Measurements from ENCODE around the gene C1QTNF12. TPM values are rescaled to one million over a fixed set of nuclear protein-coding genes. Genes with fewer than 3 reads are reported as not detected.

Gene C1QTNF12
- total RNA-seq, 4 donors from 2014 or later = 3.1 to 8.2 TPM; not detected in 2

GRCh38 chr1:1242461-1243265 is 3.9 kb downstream of the C1QTNF12 start:
- Histone ChIP-seq H3K4me1 (peaks cover 0 to 10% of the 10 kb centered on the region in 2 donors), H3K9me3 (no peaks in the 10 kb centered on the region), H3K27me3 (peaks cover 0 to 12% of the 10 kb centered on the region in 2 donors), H3K4me3 (no peak overlapping the region), H3K36me3 (no peaks in the 10 kb centered on the region), H3K27ac (no peak overlapping the region)
- intact Hi-C loops (cut with DNase I; ENCODE audit: low total_unique reads) = no loop called here
- no peak for DNase-seq
- TF ChIP-seq CTCF (IDR thresholded peaks at IDR 0.05) = no peak

- Histone ChIP-seq H3K4me1 (peaks cover 0 to 14% of the 10 kb centered on the region in 2 donors), H3K27ac (no peak overlapping the region), H3K4me3 (no peak overlapping the region), H3K36me3 (no peaks in the 10 kb centered on the region), H3K9me3 (no peaks in the 10 kb centered on the region), H3K27me3 (peaks cover 0 to 4% of the 10 kb centered on the region in 2 donors)
- intact Hi-C loops (cut with DNase I; ENCODE audit: low total_unique reads) = no loop called here
- no peak for DNase-seq
- TF ChIP-seq CTCF (IDR thresholded peaks at IDR 0.05) (no peak), POLR2A (IDR thresholded peaks at IDR 0.05) (no peak)
Observed at GRCh38 chr1:1241588-1242219, 4.8 kb downstream of the C1QTNF12 start.

- H3K4me1 ChIP-seq = peaks cover 0 to 9% of the 10 kb centered on the region in 2 donors
- peaks cover 0 to 4% of the 10 kb centered on the region in 2 donors for H3K27me3 ChIP-seq
- no peak overlapping the region for H3K4me3 ChIP-seq
- no peaks in the 10 kb centered on the region for H3K9me3 ChIP-seq
- DNase-seq = no peak
- H3K27ac ChIP-seq = no peak overlapping the region
- intact Hi-C loops (cut with DNase I; ENCODE audit: low total_unique reads) = no loop called here
- TF ChIP-seq POLR2A (IDR thresholded peaks at IDR 0.05) (no peak), CTCF (IDR thresholded peaks at IDR 0.05) (no peak)
- no peaks in the 10 kb centered on the region for H3K36me3 ChIP-seq
Observed at GRCh38 chr1:1240822-1241587, 5.5 kb downstream of the C1QTNF12 start.

- intact Hi-C loops (cut with DNase I; ENCODE audit: low total_unique reads) = no loop called here
- no peak for DNase-seq
- Histone ChIP-seq H3K9me3 (no peaks in the 10 kb centered on the region), H3K4me3 (no peak overlapping the region), H3K4me1 (peaks cover 0 to 9% of the 10 kb centered on the region in 2 donors), H3K36me3 (no peaks in the 10 kb centered on the region), H3K27ac (no peak overlapping the region), H3K27me3 (peaks cover 0 to 4% of the 10 kb centered on the region in 2 donors)
- TF ChIP-seq POLR2A (IDR thresholded peaks at IDR 0.05) = no peak
- no peak for TF ChIP-seq CTCF (IDR thresholded peaks at IDR 0.05)
Observed at GRCh38 chr1:1240348-1240732, 6.2 kb downstream of the C1QTNF12 start.
